GM21717 (cell line): Measurements from ENCODE around the gene TP53BP2.
"Not testable (repeated sequence)": the region's sequence is repeated elsewhere in the genome, so short reads cannot be mapped to it uniquely, and the experiment has no call there.

Experiments
- ATAC-seq: cut with Tn5 transposase; IDR thresholded peaks from one replicate; pipeline ENCODE4 v1.9.1; 2021; ENCODE audit warnings: mild to moderate bottlenecking, moderate library complexity; ENCODE audit not compliant: unreplicated experiment

Gene TP53BP2

GRCh38 chr1:223856386-223856785 lies 10.6 kb upstream of the TP53BP2 start:
- no peak for ATAC-seq

- ATAC-seq, result no peak
Measured at GRCh38 chr1:223853748-223854147, 8.0 kb upstream of the TP53BP2 start.

- no peak for ATAC-seq
Measured at GRCh38 chr1:223853275-223853674, 7.5 kb upstream of the TP53BP2 start.

- ATAC-seq, result no peak
Measured at GRCh38 chr1:223852337-223852736, 6.6 kb upstream of the TP53BP2 start.

GRCh38 chr1:223849352-223850254 lies 3.9 kb upstream of the TP53BP2 start:
- peak; percentile 28 for ATAC-seq

GRCh38 chr1:223848536-223848935 lies 2.8 kb upstream of the TP53BP2 start:
- no peak for ATAC-seq

- no peak for ATAC-seq
Measured at GRCh38 chr1:223847781-223848345, 2.1 kb upstream of the TP53BP2 start.

- peak; percentile 25 for ATAC-seq
Measured at GRCh38 chr1:223845037-223845809, 524 bp downstream of the TP53BP2 start.

- ATAC-seq, result no peak
Measured at GRCh38 chr1:223844787-223845036, 1.0 kb downstream of the TP53BP2 start.

- ATAC-seq, result no peak
Measured at GRCh38 chr1:223843934-223844786, 1.6 kb downstream of the TP53BP2 start.

- ATAC-seq, result no peak
Measured at GRCh38 chr1:223842784-223843183, 3.0 kb downstream of the TP53BP2 start.

- not testable (repeated sequence) for ATAC-seq
Measured at GRCh38 chr1:223841977-223842623, 3.6 kb downstream of the TP53BP2 start.

- ATAC-seq, result no peak
Measured at GRCh38 chr1:223840254-223840653, 5.5 kb downstream of the TP53BP2 start.

- no peak for ATAC-seq
Measured at GRCh38 chr1:223838125-223838854, 7.5 kb downstream of the TP53BP2 start.

- no peak for ATAC-seq
Measured at GRCh38 chr1:223837687-223838086, 8.1 kb downstream of the TP53BP2 start.

GRCh38 chr1:223837206-223837605 lies 8.5 kb downstream of the TP53BP2 start:
- no peak for ATAC-seq

GRCh38 chr1:223836586-223836985 lies 9.2 kb downstream of the TP53BP2 start:
- no peak for ATAC-seq

GRCh38 chr1:223835754-223836153 lies 10.0 kb downstream of the TP53BP2 start:
- ATAC-seq, result no peak

- no peak for ATAC-seq
Measured at GRCh38 chr1:223834660-223835263, 11.0 kb downstream of the TP53BP2 start.
